HG03575 (cell line): ENCODE measurements around the gene PDCD1LG2.
"Not testable (repeated sequence)": the region's sequence is repeated elsewhere in the genome, so short reads cannot be mapped to it uniquely, and the experiment has no call there.

Experiments used
- ATAC-seq: cut with Tn5 transposase; IDR thresholded peaks from one replicate; pipeline ENCODE4 v1.9.1; 2021; ENCODE audit not compliant: unreplicated experiment, insufficient number of reproducible peaks, low FRiP score; ENCODE audit errors: extremely low read depth

PDCD1LG2 gene

GRCh38 chr9:5492965-5493678, 17.2 kb upstream of the PDCD1LG2 start:
- no peak for ATAC-seq

- peak; percentile 63 for ATAC-seq
These were observed 16.4 kb upstream of the PDCD1LG2 start for GRCh38 chr9:5493679-5494511.

- not testable (repeated sequence) for ATAC-seq
These were observed 15.6 kb upstream of the PDCD1LG2 start for GRCh38 chr9:5494765-5495164.

- ATAC-seq: no peak
These were observed 11.2 kb upstream of the PDCD1LG2 start for GRCh38 chr9:5499157-5499556.

GRCh38 chr9:5499889-5500398, 10.4 kb upstream of the PDCD1LG2 start:
- no peak for ATAC-seq

GRCh38 chr9:5500441-5501235, 9.7 kb upstream of the PDCD1LG2 start:
- ATAC-seq: no peak

- ATAC-seq: no peak
These were observed 7.8 kb upstream of the PDCD1LG2 start for GRCh38 chr9:5502553-5502952.

GRCh38 chr9:5509573-5509972, 758 bp upstream of the PDCD1LG2 start:
- ATAC-seq: no peak

- no peak for ATAC-seq
These were observed 658 bp downstream of the PDCD1LG2 start for GRCh38 chr9:5510989-5511388.

- no peak for ATAC-seq
These were observed 1.1 kb downstream of the PDCD1LG2 start for GRCh38 chr9:5511476-5511875.

- no peak for ATAC-seq
These were observed 1.7 kb downstream of the PDCD1LG2 start for GRCh38 chr9:5511935-5512580.

GRCh38 chr9:5512658-5513452, 2.5 kb downstream of the PDCD1LG2 start:
- no peak for ATAC-seq

GRCh38 chr9:5513966-5514616, 3.8 kb downstream of the PDCD1LG2 start:
- no peak for ATAC-seq

- ATAC-seq: no peak
These were observed 4.4 kb downstream of the PDCD1LG2 start for GRCh38 chr9:5514617-5515260.

GRCh38 chr9:5515261-5515650, 4.9 kb downstream of the PDCD1LG2 start:
- no peak for ATAC-seq

- no peak for ATAC-seq
These were observed 6.3 kb downstream of the PDCD1LG2 start for GRCh38 chr9:5516453-5517220.
